HG03066 (cell line): ENCODE data around the gene WDR1.
"Not testable (repeated sequence)": the region's sequence is repeated elsewhere in the genome, so short reads cannot be mapped to it uniquely, and the experiment has no call there.

Source experiments
- ATAC-seq: cut with Tn5 transposase; IDR thresholded peaks from one replicate; pipeline ENCODE4 v1.9.1; 2021; ENCODE audit warnings: low read depth; ENCODE audit not compliant: unreplicated experiment

WDR1 gene

DNA sequence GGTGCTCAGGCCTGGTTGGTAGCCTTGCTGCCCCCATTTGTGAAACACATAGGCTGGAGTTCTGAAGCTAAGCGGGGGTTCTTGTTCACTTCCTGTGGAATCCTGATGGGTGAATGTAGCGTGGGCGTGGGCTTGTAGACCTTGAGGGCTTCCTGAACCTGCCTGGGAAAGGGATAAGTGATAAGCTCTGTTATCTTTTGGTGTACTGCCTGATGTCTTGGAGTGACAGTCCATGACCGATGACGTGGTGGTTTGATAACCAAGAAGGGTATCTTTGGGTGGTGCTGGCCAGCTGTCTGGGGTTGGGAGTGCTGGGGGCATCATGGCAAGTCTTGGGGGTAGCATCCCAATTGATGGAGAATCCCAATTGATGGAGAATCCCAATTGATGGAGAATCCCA lies 17.5 kb upstream of the WDR1 start:
- ATAC-seq: no peak

DNA sequence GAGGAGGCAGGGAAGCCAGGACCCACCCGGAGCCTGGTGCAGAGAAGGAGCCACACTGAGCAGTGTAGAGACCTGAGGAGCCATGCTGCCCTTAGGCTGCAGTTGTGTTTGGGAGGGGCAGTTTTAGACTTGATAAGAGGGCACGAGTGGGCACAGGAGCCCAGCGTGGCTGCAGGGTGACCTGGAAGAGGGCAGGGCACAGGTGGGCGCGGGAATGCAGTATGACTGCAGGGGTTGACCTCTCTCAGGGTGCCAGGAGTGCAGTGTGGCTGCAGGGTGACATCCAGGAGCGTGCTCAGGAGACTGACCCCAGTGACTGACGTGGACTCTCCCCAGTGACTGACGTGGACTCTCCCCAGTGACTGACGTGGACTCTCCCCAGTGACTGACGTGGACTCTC lies 14.6 kb upstream of the WDR1 start:
- ATAC-seq: no peak

DNA sequence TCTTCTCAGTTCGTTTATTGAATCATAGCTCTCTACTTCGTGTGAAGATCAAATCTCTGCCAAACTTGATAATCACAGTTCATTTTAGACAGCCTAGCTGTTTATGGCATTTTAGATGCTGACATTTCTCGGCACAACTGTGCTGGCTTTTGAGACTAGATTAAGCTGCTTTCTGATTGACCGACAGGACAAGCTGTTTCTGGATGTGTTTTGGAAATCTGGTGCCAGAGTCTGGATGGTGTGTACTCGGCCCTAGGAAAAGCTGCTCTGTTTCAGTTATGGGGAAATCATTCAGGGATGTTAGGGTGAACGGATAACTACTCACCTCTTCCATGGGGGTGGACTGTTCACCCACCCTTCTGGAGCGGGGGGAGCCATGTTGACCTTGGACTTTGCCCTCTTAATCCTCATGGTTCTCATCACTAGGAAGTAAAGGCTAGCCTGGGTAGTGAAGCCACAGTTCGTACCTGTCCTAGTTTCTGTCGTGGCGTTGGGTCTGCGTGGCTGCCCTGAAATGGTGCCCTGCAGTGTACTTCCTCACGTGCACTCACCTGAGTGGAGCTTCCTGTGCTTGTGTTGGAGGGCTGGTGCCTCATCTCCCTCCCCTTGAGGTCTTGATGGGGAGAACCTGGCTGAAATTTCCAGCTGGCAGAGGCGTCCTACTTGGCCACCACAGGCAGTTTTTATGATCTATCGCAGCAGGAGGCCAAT lies 13.7 kb upstream of the WDR1 start:
- no peak for ATAC-seq

DNA sequence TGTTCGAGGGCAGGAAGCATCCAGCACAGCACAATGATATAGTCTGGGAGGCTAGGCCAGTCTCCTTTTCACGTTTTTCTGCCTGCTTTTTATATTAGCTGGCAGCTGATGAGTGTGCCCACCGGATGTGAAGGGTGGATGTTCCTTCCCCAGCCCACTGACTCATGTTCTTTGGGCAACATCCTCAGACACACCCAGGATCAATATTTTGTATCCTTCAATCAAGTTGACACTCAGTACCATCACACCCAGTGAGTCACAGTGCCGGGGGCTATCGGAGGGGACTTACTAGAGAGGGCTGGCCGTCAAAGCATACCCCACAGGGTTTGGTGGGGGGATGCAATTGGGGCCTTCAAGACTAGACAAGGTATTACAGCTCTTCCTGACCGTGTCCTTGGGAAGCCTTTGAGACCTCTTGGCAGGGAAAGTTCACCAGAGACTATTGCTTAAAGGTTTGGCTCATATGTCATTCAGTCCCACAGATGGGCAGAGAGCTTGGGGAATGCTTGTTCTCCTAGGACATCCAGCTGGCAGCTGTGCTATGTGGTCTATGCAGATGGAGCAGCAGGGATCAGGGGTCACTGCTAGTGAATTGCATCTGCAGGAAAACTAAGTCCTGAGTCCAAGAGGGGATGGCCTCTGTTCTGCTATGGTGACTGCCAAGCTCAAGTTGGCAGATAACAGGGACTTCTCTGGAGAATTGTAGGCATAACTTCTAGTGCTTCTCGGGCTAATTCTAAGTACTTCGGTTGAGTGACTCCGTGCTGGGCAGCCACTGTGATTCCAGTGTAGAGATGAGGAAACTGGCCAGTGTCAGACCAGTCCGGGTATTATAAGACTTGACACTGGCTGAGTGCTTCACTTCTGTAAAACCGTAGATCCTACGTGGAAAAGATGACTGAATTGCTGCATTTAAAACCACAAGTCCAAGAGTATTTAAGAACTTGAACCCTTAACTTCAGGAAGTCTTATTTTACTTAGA lies 12.9 kb upstream of the WDR1 start:
- ATAC-seq: no peak

DNA sequence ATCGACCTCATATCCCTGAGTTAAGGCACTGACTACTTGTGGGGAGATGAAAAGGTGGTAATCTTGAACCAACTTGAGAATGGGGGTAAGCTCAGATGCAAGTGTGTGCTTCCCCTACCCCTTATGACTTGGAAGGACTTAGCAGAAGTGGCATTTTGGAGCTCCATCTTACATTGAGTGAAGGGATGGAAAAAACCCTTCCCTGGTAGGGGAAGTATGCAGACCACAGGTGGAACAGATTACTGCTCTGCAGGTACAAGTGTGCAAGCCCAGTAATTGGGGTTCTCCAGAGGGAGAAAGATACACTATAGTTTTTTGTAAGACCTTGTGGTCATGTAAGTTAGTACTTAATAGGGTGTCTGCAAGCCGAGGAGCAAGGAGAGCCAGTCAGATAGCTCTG lies 12.2 kb upstream of the WDR1 start:
- no peak for ATAC-seq

DNA sequence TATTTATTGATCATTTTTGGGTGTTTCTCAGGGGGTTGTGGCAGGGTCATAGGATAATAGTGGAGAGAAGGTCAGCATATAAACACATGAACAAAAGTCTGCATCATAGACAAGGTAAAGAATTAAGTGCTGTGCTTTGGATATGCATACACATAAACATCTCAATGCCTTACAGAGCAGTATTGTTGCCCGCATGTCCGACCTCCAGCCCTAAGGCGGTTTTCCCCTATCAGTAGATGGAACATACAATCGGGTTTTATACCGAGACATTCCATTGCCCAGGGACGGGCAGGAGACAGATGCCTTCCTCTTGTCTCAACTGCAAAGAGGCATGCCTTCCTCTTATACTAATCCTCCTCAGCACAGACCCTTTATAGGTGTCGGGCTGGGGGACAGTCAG lies 10.9 kb upstream of the WDR1 start:
- not testable (repeated sequence) for ATAC-seq

DNA sequence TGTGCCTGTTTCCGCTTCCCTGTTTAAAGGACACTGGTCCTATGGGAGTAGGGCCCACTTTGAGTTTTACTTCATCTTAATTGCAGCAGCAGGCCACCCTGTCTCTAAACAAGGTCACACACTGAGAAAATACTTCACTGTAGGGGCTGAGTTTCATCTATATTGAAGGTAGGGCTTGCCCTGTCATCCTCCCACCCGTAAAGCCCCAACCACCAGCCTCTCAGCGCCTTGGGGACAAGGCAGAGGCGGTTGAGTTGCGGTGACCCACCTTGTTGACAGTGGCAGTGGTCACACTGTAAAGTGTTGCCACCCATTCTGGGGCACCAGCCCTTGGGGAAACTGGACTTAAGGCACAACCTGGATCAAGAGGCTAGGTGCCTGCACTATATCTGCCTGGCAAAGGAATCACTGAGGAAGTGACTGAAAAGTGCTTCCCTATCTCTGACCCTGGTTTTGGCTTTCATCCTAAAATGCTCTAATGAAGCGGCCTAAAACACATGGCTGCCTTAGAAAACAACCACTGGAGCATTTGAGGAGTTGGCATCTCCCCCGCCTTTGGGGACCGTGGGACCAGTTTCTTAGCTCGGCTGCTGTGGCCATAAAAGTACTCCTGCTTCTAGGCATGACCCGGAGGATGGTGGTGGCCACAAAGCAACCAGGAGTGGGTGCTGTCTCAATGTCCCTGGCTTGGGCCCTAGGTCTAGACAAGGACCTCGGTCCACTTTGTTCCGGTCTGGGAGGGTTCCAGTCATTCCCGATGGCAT lies 7.8 kb upstream of the WDR1 start:
- no peak for ATAC-seq

DNA sequence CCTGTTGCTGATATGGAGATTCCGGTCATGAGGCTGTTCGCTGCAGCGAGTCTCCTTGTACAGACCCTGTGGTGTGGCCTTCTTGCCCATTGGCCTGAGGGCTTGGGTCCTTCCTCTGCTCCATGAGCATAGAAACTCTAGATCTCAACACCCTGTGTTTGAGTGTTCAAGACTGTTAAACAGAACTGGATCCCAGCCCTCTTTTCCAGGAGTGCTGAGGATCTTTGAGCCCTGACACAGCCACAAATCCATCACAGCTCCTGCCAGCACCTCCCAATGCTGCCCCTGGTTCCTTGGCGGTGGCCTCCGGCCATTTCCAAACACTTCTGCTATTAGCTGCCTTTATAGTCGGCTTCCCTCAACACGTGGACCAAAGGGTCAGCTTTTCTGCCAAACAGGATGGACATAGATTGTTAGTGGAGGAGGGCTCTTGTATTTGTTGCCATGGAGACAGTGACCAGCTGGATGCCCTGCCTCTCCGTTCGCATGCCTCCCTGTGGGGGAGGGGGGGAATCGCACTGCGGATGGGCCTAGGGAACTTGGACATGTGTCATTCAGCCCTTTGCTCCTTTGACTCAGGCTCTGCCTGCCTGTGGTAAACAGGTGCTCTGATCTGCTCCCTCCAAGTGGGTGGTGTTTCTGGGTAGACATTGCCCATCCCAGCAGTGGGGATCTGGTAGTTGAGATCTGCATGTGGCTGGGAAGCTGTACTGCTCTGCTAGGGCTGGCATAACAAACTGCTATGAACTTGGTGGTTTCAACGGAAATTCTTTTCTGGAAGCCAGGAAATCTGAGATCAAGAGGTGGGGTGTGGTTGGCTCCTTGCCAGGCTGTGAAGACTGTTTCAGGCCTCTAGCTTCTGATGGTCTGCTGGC lies 6.9 kb upstream of the WDR1 start:
- ATAC-seq: no peak

DNA sequence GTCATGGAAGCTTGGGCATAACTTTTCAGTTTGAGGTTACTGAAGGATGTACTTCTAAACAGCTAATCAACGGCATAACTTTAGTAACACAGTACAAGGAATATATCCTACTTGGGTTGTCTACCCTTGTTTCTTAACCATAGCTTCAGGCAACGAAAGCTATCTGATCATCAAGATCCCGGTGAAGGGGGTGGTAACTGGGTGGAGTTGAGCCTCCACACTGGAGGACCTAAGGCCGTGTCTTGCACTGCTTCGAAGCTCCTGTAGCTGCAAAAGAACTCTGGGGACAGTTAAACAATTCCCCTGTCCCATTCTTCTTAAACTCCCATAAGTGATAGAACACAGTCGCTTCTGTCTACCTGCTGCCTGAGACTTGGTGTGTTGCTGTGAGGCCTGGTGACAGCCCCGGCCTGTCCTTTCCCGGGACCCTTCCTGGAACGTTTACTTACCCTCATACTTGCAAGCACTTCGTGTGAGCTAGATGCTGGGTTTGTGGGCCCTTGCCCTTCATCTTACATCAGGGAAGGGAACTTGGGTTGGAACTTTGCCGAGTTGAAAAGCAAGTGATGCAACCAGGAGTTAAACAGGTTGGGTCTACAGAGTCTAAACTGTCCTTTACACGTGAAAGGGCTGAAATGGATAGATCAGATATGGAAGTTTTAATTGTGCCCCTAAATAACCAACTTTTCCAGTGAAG lies 5.8 kb upstream of the WDR1 start:
- ATAC-seq: no peak

DNA sequence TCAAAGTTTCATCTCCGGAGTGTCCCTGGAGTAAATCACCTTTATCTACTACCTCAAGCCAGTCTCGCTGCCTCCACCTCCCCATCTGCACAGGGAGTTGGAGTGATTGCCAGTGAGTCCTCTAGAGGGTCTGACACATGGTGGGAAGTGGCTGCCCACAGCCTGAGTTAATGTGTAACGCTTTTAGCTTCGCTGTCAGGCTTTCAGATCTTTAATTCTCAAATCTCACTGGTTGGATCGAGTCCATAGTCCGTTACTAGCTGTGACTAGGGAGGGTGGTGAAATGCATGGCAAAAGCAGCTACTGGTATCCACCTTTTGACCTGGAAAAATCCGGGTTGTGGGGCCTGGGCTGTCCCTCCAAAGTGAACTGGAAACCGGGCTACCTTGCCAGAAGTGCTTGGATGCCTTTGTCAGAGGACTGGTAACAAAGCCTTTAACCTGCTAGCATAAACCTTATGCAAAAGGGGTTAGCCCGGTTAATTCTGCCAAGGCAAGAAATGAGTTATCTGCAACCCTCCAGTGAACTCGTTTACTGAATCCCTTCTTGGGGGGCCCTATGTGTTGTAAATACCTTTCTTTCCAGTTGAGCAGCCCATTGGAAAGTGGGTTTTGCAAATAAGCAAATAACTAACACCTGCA lies 5.1 kb upstream of the WDR1 start:
- ATAC-seq: no peak

DNA sequence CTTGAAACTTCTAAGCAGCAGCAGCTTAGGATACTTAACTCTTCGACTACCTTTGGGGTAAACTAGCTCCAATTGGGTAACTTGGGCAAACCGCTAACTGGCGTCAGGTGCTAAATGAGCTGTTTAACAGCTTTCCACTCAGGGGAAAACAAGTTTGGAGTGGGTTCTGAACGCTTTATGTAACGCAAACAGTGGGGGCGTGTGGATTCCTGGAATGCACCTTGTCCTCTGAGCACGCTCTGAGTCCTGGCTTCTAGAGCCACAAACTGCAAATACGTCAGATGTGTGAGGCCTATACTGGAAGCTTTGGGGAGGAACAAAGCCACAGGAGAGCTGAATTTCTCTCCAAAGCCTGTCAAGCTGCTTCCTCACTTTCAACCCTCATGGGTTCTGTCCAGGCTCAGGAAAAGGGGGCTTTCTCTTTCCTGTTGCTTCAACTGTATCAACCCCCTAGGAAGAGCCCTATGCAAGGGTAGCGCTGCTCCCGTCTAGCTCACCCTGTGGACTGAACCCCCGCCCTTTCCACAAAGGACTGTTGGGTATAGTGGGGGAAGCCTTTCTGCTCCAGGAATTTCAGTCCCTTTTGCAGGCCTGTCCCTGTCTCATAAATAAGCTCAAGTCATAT lies 4.5 kb upstream of the WDR1 start:
- no peak for ATAC-seq

DNA sequence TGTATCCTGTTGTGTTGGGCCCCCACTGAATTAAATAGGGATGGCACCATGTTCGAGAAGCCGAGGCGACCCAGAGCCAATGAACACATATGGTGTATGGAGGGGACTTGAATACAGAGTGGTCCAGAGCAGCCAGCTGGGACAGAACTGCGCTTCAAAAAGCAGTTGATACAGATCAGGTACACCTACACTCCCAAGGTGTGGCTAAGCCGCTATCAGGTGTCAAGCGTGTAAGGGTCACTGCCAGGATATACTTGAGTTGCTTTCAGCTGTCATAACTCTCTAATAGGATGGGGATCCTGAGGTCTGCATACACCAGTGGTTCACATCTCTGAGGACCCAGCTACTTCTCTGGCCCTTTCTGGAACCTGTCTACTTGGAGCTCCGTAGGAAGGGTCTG lies 3.2 kb upstream of the WDR1 start:
- no peak for ATAC-seq

DNA sequence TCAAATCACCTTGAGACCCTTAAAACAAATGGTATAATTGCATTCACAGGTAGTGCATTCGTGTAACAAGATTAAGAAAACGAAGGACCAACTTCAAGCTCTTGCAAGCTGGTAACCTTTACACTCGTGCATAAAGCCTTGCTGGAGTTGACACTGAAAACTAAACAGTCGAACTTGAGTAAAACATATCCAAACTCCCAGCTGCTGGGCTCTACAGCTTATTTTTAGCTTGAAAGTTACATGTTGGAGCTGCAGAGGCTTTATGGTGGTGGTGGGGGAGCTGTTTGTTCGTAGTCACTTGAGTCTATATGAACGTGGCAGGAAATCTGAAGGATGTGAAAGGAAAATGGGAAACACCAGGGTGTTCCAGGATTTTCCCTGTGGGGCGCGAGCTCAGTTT lies 2.7 kb upstream of the WDR1 start:
- ATAC-seq: no peak

DNA sequence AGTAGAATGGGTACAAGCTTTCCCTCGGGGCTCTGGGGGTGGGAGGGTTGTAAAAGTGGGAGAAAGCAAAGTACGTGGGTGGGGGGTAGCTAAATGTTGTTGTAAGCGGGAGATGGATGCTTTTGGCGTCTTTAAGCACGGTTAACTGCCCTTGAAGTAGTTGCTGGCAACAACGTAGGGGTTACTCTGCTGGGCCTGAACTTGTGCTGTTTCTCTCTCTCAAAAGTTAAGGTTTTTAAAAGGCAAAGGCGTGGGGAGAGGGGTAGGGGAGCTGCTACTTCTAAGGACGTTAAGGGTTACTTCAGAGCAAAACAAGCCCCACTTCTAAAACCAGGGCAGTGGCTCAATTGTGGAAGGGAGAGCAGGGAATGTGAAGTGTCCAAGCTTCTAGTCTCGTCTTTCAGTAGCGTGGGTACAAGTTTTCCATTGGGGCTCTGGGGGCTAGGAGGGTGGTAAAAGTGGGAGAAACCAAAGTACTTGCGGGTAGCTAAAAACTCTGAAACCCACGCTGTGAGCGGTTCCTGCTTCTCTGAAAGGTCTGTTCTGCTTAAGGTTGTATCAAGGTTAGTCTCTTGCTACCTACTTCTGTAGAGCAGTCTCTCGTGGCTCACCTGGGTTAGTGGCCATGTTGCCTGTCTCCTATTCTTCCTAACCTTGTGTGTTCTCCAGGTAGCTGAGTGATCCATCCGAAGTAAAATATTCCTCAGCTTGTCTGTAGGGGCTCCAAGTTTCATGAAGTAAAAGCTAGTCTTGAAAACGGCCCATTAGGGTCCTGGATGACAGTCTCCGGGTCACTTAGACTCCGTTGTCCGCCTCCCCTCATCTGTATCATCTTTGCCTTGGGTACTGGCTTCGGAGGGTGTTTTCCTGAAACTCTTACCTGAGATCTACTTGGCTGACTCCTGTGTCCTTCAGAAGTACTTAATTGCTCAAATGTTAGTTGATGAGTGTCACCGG lies 1.7 kb upstream of the WDR1 start:
- ATAC-seq: no peak

DNA sequence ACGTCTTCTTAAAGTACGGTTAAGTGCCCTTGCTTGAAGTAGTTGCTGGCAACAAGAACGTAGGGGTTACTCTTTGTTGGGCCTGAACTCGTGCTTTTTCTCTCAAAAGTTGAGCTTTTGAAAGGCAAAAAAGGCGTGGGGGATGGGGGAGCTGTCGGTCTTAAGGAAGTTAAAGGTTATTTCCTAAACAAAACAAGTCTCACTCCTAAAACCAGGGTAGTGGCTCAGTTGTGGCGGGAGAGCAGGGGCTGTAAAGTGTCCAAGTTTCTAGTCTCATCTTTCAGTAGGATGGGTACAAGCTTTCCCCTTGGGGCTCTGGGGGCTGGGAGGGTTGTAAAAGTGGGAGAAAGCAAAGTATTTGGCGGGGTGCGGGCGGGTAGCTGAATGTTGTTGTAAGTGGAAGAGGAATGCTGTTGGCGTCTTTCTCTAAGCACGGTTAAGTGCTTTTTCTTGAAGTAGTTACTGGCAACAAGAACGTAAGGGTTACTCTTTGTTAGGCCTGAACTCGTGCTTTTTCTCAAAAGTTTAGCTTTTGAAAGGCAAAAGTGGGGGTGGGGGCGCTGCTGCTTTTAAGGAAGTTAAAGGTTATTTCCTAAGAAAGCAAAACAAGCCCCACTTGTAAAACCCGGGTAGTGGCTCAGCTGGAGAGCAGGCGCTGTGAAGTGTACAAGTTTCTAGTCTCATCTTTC lies 904 bp upstream of the WDR1 start:
- peak; percentile 2 for ATAC-seq

DNA sequence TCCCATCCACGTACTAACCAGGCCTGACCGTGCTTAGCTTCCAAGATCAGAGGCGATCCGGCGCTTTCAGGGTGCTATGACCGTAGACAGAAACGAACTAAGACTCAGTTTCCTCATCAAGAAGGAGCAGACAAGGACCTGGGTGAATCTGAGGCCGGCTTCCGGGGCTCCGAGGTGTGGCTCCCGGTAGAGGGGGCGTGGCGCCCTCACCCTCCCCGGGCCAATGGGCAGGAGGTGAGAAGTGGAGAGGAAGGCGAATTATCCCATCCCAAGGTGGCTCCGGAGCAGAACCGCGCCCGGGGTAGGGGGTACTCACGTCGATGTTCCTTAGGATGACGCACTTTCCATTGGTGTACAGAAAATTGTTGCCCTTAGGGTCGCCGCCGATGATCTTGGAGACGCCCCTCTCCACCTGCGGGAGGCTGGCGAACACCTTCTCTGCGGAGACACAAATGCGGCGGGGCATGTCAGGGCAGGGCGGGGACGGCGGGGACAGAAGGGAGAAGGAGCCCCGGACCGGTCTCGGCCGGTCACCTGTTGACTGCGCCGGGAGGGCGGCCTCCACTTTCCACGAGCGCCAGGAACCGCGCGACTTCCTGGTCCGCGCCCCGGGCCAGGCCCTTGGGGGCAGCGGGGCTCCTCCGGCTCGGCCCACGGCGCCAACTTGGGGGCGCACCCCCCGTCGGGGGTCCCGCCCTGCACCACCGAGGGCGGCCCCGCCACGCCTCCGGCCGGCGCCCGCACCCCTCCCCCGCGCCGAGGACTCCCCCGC lies 616 bp downstream of the WDR1 start:
- ATAC-seq: peak; percentile 44
